ENCODE data around the gene PLCH1.

Gene PLCH1

DNA sequence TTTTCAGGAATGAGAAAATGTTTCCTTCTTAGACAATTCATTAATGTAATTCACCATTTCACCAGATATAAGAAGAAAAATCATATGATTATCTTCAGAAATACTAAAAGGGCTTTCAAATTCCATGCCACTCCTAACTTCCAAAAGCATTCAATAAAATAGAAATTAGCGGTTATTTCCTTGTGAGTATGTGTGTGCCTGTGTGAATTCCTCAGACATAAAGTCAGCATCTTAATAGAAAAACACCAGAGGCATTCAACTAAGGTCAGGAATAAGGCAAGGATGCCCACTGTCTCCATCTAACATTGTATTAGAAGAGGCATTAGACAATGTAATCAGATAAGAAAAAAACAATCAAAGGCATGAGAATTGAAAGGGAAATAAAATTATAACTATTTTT, 88.4 kb downstream of the PLCH1 start:
- Histone ChIP-seq H3K27ac (ENCODE audit: low read depth, low read length) (no peak overlapping the region), H3K9ac (ENCODE audit: low read length) (no peak overlapping the region), H4K8ac (ENCODE audit: low read depth, low read length) (no peak overlapping the region), H2BK120ac (ENCODE audit: low read depth, low read length) (no peak overlapping the region), H2AK5ac (ENCODE audit: low read length) (no peak overlapping the region), H3K79me2 (ENCODE audit: control insufficient read depth, insufficient read depth, low read length) (no peaks in the 10 kb centered on the region), H3K27me3 (ENCODE audit: insufficient read depth, low read length, poor library complexity) (no peaks in the 10 kb centered on the region), H3K4me3 (ENCODE audit: low read length) (no peak overlapping the region), H3K18ac (ENCODE audit: low read length) (no peak overlapping the region), H3K36me3 (ENCODE audit: control insufficient read depth, insufficient read depth, low read length) (no peaks in the 10 kb centered on the region), H3K4ac (ENCODE audit: low read depth, low read length) (no peak overlapping the region), H3K56ac (ENCODE audit: low read length) (no peak overlapping the region), H3K4me2 (ENCODE audit: low read length) (no peak overlapping the region), H2BK15ac (replicated peaks; ENCODE audit: low read depth) (no peak overlapping the region), H4K5ac (ENCODE audit: low read length) (no peak overlapping the region), H2BK5ac (ENCODE audit: low read length) (no peak overlapping the region), H3K4me1 (ENCODE audit: control insufficient read depth, low read depth, low read length) (peaks cover 3% of the 10 kb centered on the region), H3K23ac (ENCODE audit: low read length) (no peak overlapping the region), H3K79me1 (ENCODE audit: low read length) (no peaks in the 10 kb centered on the region)
- WGBS (ENCODE audit: extremely low coverage, insufficient coverage, low lambda C conversion rate): no CpG with 5 or more reads among the region's 1 CpG
- no peak for DNase-seq

DNA sequence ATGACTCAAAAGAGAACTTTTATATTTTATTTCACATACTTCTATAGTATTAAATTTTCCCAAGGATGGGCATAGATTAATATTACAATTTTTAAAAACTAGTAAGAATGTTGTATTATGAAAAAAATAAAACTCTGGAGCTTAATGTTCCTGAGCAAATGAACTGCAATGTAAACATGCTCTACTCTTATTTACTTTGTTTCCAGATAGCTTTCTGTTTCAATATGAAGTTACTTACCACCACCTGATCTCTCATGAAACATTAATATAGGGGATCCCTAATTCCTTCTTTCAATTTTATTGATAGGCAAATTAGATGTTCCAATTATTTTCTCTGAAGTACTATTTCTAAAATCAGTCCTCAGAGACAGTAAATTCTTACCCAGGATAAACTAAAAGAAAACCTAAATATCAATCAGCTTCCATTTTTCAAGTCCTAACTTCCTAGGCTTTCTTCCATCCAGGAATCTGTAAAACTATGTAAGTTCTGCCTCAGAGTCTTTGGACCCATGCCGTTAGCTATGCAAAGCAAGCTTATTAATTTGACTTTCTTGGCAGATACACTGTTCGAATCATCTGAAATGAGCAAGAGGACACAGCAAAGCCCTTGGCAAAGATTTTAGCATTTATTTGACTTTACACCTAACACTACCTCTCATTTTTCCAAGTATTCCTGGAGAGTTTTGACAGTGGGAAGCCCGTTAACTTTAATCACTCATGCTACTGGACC, 93.2 kb downstream of the PLCH1 start:
- Histone ChIP-seq H2BK120ac (ENCODE audit: low read depth, low read length) (no peak overlapping the region), H4K5ac (ENCODE audit: low read length) (no peak overlapping the region), H4K8ac (ENCODE audit: low read depth, low read length) (no peak overlapping the region), H3K79me2 (ENCODE audit: control insufficient read depth, insufficient read depth, low read length) (no peaks in the 10 kb centered on the region), H3K4me1 (ENCODE audit: control insufficient read depth, low read depth, low read length) (peaks cover 7% of the 10 kb centered on the region), H3K27me3 (ENCODE audit: insufficient read depth, low read length, poor library complexity) (no peaks in the 10 kb centered on the region), H2AK5ac (ENCODE audit: low read length) (no peak overlapping the region), H3K4ac (ENCODE audit: low read depth, low read length) (no peak overlapping the region), H3K4me3 (ENCODE audit: low read length) (no peak overlapping the region), H3K79me1 (ENCODE audit: low read length) (peaks cover 1% of the 10 kb centered on the region), H3K36me3 (ENCODE audit: control insufficient read depth, insufficient read depth, low read length) (no peaks in the 10 kb centered on the region), H3K23ac (ENCODE audit: low read length) (no peak overlapping the region), H3K9ac (ENCODE audit: low read length) (no peak overlapping the region), H3K18ac (ENCODE audit: low read length) (no peak overlapping the region), H2BK5ac (ENCODE audit: low read length) (no peak overlapping the region), H3K4me2 (ENCODE audit: low read length) (no peak overlapping the region), H3K27ac (ENCODE audit: low read depth, low read length) (no peak overlapping the region), H3K56ac (ENCODE audit: low read length) (no peak overlapping the region), H2BK15ac (replicated peaks; ENCODE audit: low read depth) (no peak overlapping the region)
- DNase-seq: no peak
- no CpG with 5 or more reads among the region's 3 CpGs for WGBS (ENCODE audit: extremely low coverage, insufficient coverage, low lambda C conversion rate)

DNA sequence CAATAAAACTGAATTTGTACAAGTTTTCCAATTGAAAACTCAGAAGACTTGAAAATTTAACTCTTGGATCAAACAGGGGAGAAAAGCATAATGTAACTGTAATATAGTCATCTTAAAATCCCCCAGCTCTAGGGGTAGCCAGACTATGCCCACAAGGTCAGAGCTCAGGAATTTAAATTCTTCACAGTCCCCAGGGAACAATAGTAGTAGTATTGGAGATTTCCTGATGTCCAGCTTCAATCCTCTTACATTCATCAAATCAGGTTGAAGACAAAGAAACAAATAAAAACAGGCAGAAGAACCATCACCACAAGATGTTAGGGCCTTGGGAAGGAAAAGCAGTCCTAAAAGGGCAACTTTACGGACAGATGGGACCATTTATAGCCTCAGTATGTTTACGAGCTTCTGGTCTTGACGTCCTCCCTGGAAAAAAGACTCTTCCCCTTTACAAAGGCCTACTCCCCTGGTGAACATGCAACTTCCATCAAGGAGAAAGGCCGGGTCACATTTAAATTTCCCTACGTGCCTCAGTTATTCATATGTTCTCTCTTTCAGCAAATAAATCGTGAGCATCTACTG, 96.8 kb downstream of the PLCH1 start:
- H3K79me1 ChIP-seq (ENCODE audit: low read length): peaks cover 1% of the 10 kb centered on the region
- H4K8ac ChIP-seq (ENCODE audit: low read depth, low read length): no peak overlapping the region
- H3K79me2 ChIP-seq (ENCODE audit: control insufficient read depth, insufficient read depth, low read length): no peaks in the 10 kb centered on the region
- no peaks in the 10 kb centered on the region for H3K36me3 ChIP-seq (ENCODE audit: control insufficient read depth, insufficient read depth, low read length)
- no peak overlapping the region for H2AK5ac ChIP-seq (ENCODE audit: low read length)
- H2BK120ac ChIP-seq (ENCODE audit: low read depth, low read length): no peak overlapping the region
- H2BK5ac ChIP-seq (ENCODE audit: low read length): no peak overlapping the region
- H2BK15ac ChIP-seq (replicated peaks; ENCODE audit: low read depth): no peak overlapping the region
- H3K18ac ChIP-seq (ENCODE audit: low read length): no peak overlapping the region
- peaks cover 7% of the 10 kb centered on the region for H3K4me1 ChIP-seq (ENCODE audit: control insufficient read depth, low read depth, low read length)
- H3K4me2 ChIP-seq (ENCODE audit: low read length): no peak overlapping the region
- no peak overlapping the region for H3K23ac ChIP-seq (ENCODE audit: low read length)
- H3K9ac ChIP-seq (ENCODE audit: low read length): no peak overlapping the region
- no peak overlapping the region for H4K5ac ChIP-seq (ENCODE audit: low read length)
- H3K4me3 ChIP-seq (ENCODE audit: low read length): no peak overlapping the region
- peak; percentile 54 for DNase-seq
- whole genome bisulfite sequencing (ENCODE audit: extremely low coverage, insufficient coverage, low lambda C conversion rate): no CpG with 5 or more reads among the region's 6 CpGs
- no peaks in the 10 kb centered on the region for H3K27me3 ChIP-seq (ENCODE audit: insufficient read depth, low read length, poor library complexity)
- H3K56ac ChIP-seq (ENCODE audit: low read length): no peak overlapping the region
- H3K27ac ChIP-seq (ENCODE audit: low read depth, low read length): no peak overlapping the region
- H3K4ac ChIP-seq (ENCODE audit: low read depth, low read length): no peak overlapping the region

DNA sequence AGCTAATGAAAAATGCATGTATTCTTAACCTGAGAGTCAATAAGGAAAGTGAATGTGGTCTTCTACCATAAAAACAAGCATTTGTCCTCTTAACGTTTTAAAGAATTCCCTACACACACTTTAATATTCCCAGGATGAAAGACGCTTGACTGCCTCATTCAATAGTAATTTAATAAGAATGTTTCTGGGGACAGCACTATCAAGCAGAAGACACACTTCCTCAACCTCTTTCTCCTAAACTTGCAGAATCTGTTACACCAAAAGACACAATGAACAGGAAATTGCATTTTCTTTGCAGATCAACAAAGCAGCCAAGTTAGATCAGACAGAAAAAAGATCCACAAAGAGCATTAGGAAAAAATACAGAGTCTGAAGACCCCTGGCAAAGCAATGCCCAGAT, 97.7 kb downstream of the PLCH1 start:
- Histone ChIP-seq H3K23ac (ENCODE audit: low read length) (no peak overlapping the region), H2BK5ac (ENCODE audit: low read length) (no peak overlapping the region), H3K4me3 (ENCODE audit: low read length) (no peak overlapping the region), H3K18ac (ENCODE audit: low read length) (no peak overlapping the region), H3K36me3 (ENCODE audit: control insufficient read depth, insufficient read depth, low read length) (no peaks in the 10 kb centered on the region), H2AK5ac (ENCODE audit: low read length) (no peak overlapping the region), H3K4me1 (ENCODE audit: control insufficient read depth, low read depth, low read length) (peaks cover 9% of the 10 kb centered on the region), H3K27me3 (ENCODE audit: insufficient read depth, low read length, poor library complexity) (no peaks in the 10 kb centered on the region), H2BK120ac (ENCODE audit: low read depth, low read length) (no peak overlapping the region), H3K79me1 (ENCODE audit: low read length) (peaks cover 1% of the 10 kb centered on the region), H2BK15ac (replicated peaks; ENCODE audit: low read depth) (no peak overlapping the region), H4K8ac (ENCODE audit: low read depth, low read length) (no peak overlapping the region), H3K9ac (ENCODE audit: low read length) (no peak overlapping the region), H3K4ac (ENCODE audit: low read depth, low read length) (no peak overlapping the region), H3K27ac (ENCODE audit: low read depth, low read length) (no peak overlapping the region), H3K56ac (ENCODE audit: low read length) (no peak overlapping the region), H3K4me2 (ENCODE audit: low read length) (no peak overlapping the region), H4K5ac (ENCODE audit: low read length) (no peak overlapping the region), H3K79me2 (ENCODE audit: control insufficient read depth, insufficient read depth, low read length) (no peaks in the 10 kb centered on the region)
- DNase-seq: no peak
- no CpG with 5 or more reads among the region's 2 CpGs for WGBS (ENCODE audit: extremely low coverage, insufficient coverage, low lambda C conversion rate)

DNA sequence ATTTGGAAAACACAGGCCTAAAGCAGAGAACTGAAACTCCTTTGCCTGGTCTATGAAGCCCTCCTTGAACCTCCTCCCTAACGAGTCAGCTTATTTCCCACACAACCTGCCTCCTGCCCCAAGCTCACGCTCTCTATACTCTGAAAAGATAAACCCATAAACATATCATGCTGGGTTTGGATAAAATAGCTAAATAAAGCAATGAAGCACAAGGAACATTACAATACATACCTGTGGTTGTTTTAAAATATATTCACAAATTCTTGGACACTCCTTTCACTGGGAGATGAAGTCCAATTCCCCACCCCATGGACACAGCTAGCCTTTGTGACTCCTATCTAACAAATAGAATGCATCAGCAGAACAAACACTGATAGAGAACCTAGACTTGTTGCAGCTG, 98.2 kb downstream of the PLCH1 start:
- H2BK120ac ChIP-seq (ENCODE audit: low read depth, low read length): no peak overlapping the region
- H3K27me3 ChIP-seq (ENCODE audit: insufficient read depth, low read length, poor library complexity): no peaks in the 10 kb centered on the region
- no CpG with 5 or more reads among the region's 2 CpGs for WGBS (ENCODE audit: extremely low coverage, insufficient coverage, low lambda C conversion rate)
- no peak overlapping the region for H3K9ac ChIP-seq (ENCODE audit: low read length)
- no peak overlapping the region for H3K23ac ChIP-seq (ENCODE audit: low read length)
- no peak overlapping the region for H4K5ac ChIP-seq (ENCODE audit: low read length)
- H3K4me2 ChIP-seq (ENCODE audit: low read length): no peak overlapping the region
- no peaks in the 10 kb centered on the region for H3K79me2 ChIP-seq (ENCODE audit: control insufficient read depth, insufficient read depth, low read length)
- H2AK5ac ChIP-seq (ENCODE audit: low read length): no peak overlapping the region
- H3K4me1 ChIP-seq (ENCODE audit: control insufficient read depth, low read depth, low read length): peaks cover 10% of the 10 kb centered on the region
- H4K8ac ChIP-seq (ENCODE audit: low read depth, low read length): peak overlapping the region; percentile 39
- H3K27ac ChIP-seq (ENCODE audit: low read depth, low read length): no peak overlapping the region
- peaks cover 1% of the 10 kb centered on the region for H3K79me1 ChIP-seq (ENCODE audit: low read length)
- no peak overlapping the region for H3K18ac ChIP-seq (ENCODE audit: low read length)
- no peak overlapping the region for H3K4me3 ChIP-seq (ENCODE audit: low read length)
- no peak overlapping the region for H3K4ac ChIP-seq (ENCODE audit: low read depth, low read length)
- H3K56ac ChIP-seq (ENCODE audit: low read length): no peak overlapping the region
- H2BK15ac ChIP-seq (replicated peaks; ENCODE audit: low read depth): no peak overlapping the region
- no peak for DNase-seq
- H2BK5ac ChIP-seq (ENCODE audit: low read length): no peak overlapping the region
- H3K36me3 ChIP-seq (ENCODE audit: control insufficient read depth, insufficient read depth, low read length): no peaks in the 10 kb centered on the region

DNA sequence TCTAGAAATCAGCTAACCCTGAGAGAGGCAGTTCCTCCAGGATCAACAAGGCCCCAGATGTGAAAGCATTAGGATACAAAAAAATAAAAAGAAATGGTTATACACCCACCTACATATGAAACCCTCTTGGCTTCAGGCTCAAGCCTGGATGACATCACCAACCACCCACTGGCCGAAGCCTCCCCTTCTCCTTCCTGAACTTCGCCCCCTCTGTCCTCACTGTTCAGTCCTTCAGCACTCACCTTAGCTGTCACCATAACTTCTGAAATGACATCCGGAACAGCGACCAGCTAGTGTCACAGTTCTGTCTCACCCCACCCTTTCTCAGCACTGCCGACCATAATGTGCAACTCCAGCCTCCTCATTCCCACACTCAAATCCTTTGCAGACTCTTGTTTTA, 98.7 kb downstream of the PLCH1 start:
- no peak overlapping the region for H2BK5ac ChIP-seq (ENCODE audit: low read length)
- no peak overlapping the region for H2BK120ac ChIP-seq (ENCODE audit: low read depth, low read length)
- H3K18ac ChIP-seq (ENCODE audit: low read length): no peak overlapping the region
- no peaks in the 10 kb centered on the region for H3K27me3 ChIP-seq (ENCODE audit: insufficient read depth, low read length, poor library complexity)
- H3K9ac ChIP-seq (ENCODE audit: low read length): no peak overlapping the region
- no peak overlapping the region for H3K4me3 ChIP-seq (ENCODE audit: low read length)
- whole genome bisulfite sequencing (ENCODE audit: extremely low coverage, insufficient coverage, low lambda C conversion rate): no CpG with 5 or more reads among the region's 5 CpGs
- no peak overlapping the region for H4K8ac ChIP-seq (ENCODE audit: low read depth, low read length)
- DNase-seq: no peak
- peaks cover 1% of the 10 kb centered on the region for H3K79me1 ChIP-seq (ENCODE audit: low read length)
- no peak overlapping the region for H3K4ac ChIP-seq (ENCODE audit: low read depth, low read length)
- H3K56ac ChIP-seq (ENCODE audit: low read length): no peak overlapping the region
- no peaks in the 10 kb centered on the region for H3K36me3 ChIP-seq (ENCODE audit: control insufficient read depth, insufficient read depth, low read length)
- H4K5ac ChIP-seq (ENCODE audit: low read length): no peak overlapping the region
- no peak overlapping the region for H3K23ac ChIP-seq (ENCODE audit: low read length)
- peaks cover 10% of the 10 kb centered on the region for H3K4me1 ChIP-seq (ENCODE audit: control insufficient read depth, low read depth, low read length)
- no peak overlapping the region for H2AK5ac ChIP-seq (ENCODE audit: low read length)
- H3K4me2 ChIP-seq (ENCODE audit: low read length): no peak overlapping the region
- H2BK15ac ChIP-seq (replicated peaks; ENCODE audit: low read depth): no peak overlapping the region
- H3K79me2 ChIP-seq (ENCODE audit: control insufficient read depth, insufficient read depth, low read length): no peaks in the 10 kb centered on the region
- no peak overlapping the region for H3K27ac ChIP-seq (ENCODE audit: low read depth, low read length)
